Fibroblast of villous mesenchyme (primary cell): ENCODE measurements around the gene YRDC. TPM values are rescaled to one million over a fixed set of nuclear protein-coding genes. Genes with fewer than 3 reads are reported as not detected.

ENCODE experiments used
- DNase-seq: peaks from one replicate; pipeline ENCODE4 v3.0.0-alpha.2; 2010; ENCODE audit warnings: low read depth
- H3K4me3 ChIP-seq: 2 replicates; pipeline ENCODE4 v1.5.1; 2011; ENCODE audit warnings: low read depth, mild to moderate bottlenecking, low read length
- total RNA-seq: library from RNA; depleted of rRNA; stranded (reverse); fragments of >200 nt; gene quantifications from 2 replicates; pipeline ENCODE4 v1.2.3, GENCODE V29; 2012
- TF ChIP-seq, protein P1 (sequence below): IDR thresholded peaks from 2 replicates; pipeline ENCODE4 v1.5.1; 2012; ENCODE audit warnings: low read depth, mild to moderate bottlenecking, low read length; ENCODE audit not compliant: insufficient read depth

Gene YRDC
- total RNA-seq, 1 donor: 15.5 TPM

DNA sequence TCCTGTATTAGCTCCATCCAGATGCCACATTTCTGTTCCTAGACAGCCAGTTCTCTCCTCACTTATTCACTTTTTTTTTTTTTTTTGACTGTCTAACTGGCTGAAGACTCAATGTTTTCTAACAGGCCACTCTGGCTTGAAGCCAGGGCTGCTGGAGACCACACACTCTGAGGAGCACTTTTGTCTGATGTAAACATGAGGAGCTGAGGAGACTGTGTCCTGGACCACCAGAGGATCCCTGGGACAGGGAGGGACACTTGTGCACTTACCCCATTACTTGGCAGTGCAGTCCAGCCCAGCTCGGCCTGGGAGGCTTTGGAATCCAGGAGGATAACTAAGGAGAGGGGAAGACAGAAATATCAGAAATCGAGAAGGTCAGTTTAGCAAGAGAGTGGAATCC, 45.5 kb downstream of the YRDC start:
- TF ChIP-seq, protein P1, sequence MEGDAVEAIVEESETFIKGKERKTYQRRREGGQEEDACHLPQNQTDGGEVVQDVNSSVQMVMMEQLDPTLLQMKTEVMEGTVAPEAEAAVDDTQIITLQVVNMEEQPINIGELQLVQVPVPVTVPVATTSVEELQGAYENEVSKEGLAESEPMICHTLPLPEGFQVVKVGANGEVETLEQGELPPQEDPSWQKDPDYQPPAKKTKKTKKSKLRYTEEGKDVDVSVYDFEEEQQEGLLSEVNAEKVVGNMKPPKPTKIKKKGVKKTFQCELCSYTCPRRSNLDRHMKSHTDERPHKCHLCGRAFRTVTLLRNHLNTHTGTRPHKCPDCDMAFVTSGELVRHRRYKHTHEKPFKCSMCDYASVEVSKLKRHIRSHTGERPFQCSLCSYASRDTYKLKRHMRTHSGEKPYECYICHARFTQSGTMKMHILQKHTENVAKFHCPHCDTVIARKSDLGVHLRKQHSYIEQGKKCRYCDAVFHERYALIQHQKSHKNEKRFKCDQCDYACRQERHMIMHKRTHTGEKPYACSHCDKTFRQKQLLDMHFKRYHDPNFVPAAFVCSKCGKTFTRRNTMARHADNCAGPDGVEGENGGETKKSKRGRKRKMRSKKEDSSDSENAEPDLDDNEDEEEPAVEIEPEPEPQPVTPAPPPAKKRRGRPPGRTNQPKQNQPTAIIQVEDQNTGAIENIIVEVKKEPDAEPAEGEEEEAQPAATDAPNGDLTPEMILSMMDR: no peak
- no peak for DNase-seq
- H3K4me3 ChIP-seq: no peak overlapping the region

DNA sequence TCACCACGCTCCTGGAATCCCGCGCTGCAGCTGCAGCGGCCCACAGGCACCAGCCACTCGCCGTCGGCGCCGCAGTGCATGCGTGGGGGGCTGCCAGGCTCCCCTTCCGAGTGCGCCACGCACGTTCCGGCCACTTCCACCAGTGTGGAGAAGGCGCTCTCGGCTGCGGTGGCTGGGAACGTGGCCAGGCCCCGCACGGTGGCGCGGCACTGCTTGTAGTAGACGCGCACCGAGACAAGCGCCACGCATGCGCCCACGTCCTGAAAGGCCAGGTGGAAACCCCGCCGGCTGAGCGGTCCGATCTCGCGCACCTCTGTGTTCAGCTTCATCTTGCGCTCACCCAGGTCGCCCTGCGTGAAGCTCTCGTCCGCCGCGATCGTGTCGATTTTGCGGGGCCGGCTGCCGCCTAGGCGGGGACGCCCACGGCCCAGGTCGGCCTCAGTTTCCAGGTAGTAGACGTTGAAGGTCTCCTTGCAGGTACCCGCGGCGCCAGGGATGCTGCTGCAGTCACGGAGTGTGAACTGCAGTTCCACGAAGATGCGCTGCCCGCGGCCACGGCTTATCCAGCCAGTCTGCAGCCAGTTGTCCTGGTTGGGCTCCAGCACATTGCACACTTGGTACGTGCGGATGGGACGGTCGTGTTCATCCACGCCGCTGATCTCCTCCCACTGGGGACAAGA, 46.5 kb downstream of the YRDC start:
- TF ChIP-seq, protein P1: no peak
- H3K4me3 ChIP-seq: no peak overlapping the region
- no peak for DNase-seq

DNA sequence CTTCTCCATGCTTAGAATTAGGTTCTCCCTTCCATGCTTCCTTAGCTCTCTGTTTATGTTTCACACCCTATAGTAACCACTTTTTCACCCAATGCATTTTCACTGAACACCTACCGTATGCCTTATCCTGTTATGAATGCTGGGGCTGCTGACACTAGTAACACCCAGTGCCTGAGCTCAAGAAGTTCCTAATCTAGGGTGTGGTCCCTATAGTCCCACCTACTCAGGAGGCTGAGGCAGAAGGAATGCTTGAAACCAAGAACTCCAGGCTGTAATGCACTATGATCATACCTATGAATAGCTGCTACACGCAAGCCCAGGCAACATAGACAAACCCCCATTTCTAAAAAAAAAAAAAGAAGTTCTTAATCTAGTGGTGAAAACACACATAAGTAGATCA, 48.6 kb downstream of the YRDC start:
- no peak overlapping the region for H3K4me3 ChIP-seq
- TF ChIP-seq, protein P1: no peak
- no peak for DNase-seq

DNA sequence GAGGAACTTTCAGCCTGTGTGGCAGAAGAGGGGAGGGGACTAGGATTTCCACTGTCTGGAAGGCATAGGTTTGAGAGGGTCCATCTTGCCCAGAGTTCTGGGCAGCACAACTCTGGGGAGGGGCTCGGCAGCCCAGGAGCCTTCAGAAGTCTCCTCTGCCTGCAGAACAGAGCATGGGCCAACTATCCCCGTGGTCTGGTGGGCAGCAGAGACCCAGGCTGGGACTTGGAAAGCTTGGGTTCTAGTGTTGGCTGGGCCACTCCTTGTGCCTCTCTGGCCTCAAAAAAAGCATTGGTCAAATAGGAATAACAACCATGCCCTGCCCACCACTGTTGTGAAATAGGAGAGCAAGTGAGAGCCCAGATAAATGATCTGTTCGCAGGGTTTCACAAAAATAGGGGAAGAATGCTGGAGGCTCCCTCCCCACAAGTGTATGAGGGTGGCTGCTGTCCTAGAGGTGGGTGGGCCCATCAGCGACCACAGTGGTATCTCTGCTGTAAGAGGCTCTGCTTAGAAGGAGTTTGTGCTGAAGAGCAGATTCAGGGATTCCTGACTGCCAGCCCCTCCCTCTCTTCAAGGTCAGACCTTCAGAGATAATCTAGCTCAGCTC, 52.0 kb downstream of the YRDC start:
- H3K4me3 ChIP-seq: no peak overlapping the region
- TF ChIP-seq, protein P1: no peak
- no peak for DNase-seq

DNA sequence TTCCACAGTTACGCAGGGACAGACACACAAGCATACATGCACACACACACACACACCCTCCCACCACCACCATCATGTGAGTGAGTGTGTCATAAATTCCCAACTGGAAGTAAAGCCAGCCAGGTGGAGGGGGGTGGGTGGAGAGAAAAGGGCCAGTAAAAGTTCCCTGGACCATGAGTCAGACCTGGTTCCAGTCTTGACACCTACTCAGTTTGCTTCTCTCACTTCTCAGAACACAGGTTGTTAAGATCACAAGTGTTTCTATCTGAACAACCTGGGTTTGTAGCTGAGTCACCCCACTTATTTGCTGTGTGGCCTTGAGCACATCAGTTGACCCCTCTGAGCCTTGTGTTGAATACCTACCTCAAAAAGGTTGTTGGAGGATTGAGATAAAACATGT, 52.7 kb downstream of the YRDC start:
- DNase-seq: no peak
- TF ChIP-seq, protein P1: no peak
- H3K4me3 ChIP-seq: no peak overlapping the region

DNA sequence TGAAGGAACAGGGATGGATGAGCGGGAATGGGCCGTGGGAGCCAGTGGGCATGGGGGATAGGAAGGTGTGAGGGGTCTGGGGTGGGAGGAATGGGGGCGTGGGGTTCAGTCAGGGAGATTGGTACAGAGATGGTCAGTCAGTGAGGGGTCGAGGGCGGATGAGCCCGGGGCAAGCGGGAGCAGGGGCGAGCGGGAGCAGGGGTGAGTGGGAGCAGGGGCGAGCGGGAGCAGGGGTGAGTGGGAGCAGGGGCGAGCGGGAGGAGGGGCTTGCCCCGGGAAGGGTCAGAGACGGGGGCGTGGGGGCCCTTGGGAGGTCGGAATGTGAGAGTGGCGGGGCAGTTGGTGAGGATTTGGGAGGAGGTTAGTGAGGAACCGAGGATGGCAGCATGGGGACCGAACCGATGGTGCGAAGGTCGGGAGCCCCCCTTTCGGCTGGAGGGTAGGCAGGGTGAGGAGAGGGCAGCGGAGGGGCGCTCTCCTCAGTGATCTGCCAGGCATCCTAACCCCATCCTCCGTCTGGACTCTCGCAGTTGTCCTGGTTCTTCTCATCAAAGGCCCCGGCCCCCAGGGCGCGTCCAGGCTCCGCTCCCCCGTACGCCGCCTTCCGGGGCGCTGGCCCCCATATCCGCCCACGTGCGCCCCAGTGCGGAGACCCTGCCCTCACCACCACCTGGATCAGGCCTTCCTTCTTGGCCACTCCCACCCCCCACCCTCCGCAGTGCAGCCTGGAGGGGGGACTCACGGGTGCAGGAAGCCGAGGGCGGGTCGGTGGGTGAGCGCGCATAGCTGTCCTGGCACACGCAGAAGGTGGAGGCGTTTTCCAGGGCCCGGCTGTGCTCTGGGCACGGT, 54.3 kb downstream of the YRDC start:
- no peak overlapping the region for H3K4me3 ChIP-seq
- no peak for DNase-seq
- TF ChIP-seq, protein P1: no peak

Other genes starting within 250 kb of the YRDC start
- 77.7 and 85.4 TPM in 2 replicates for gene GNL2, start 212.3 kb downstream of the YRDC start, total RNA-seq
- gene RSPO1, start 173.3 kb downstream of the YRDC start, total RNA-seq: not detected in 2 replicates
- gene CDCA8, start 115.7 kb downstream of the YRDC start, total RNA-seq: 6.1 and 14.2 TPM in 2 replicates
- under 0.01 TPM in 1 of 2 replicates, not detected in the other for gene EPHA10, start 43.1 kb downstream of the YRDC start, total RNA-seq
- gene MANEAL, start 14.4 kb downstream of the YRDC start, total RNA-seq: 0.43 and 0.97 TPM in 2 replicates
- gene C1orf122, start 418 bp downstream of the YRDC start, total RNA-seq: 13.4 and 17.4 TPM in 2 replicates
- gene MTF1, start 51.4 kb upstream of the YRDC start, total RNA-seq: 3.2 and 5.6 TPM in 2 replicates
- 31.1 and 35.1 TPM in 2 replicates for gene INPP5B, start 138.8 kb upstream of the YRDC start, total RNA-seq
- 108 and 116 TPM in 2 replicates for gene SF3A3, start 181.8 kb upstream of the YRDC start, total RNA-seq
- 25.5 and 33.2 TPM in 2 replicates for gene FHL3, start 197.3 kb upstream of the YRDC start, total RNA-seq
- 49.6 and 55.7 TPM in 2 replicates for gene UTP11, start 204.5 kb upstream of the YRDC start, total RNA-seq
- gene POU3F1, start 238.6 kb upstream of the YRDC start, total RNA-seq: under 0.01 TPM in 1 of 2 replicates, not detected in the other